Neutrophil (primary cell): ENCODE measurements around the gene CDC14A.
"Not testable (repeated sequence)": the region's sequence is repeated elsewhere in the genome, so short reads cannot be mapped to it uniquely, and the experiment has no call there.

Source experiments
- H3K27ac ChIP-seq: fragments of 200-600 bp; sonication (generic); 2 replicates; pipeline ENCODE4 v1.5.1; 2016; ENCODE audit warnings: mild to moderate bottlenecking, moderate library complexity
- H3K27me3 ChIP-seq: fragments of 200-600 bp; sonication (generic); 2 replicates; pipeline ENCODE4 v1.6.0; 2016; ENCODE audit warnings: mild to moderate bottlenecking
- H3K36me3 ChIP-seq: fragments of 200-600 bp; sonication (generic); 2 replicates; pipeline ENCODE4 v1.5.1; 2017
- H3K4me1 ChIP-seq, 2 experiments: fragments of 200-600 bp in 1 of 2; sonication (generic) in 1 of 2; 1 replicate in 1 of 2; 2 replicates in 1 of 2; pipeline versions ENCODE4 v1.5.1 to v1.6.1; 2013 to 2016; ENCODE audit warnings: low read depth in 1 of 2, low read length in 1 of 2, mild to moderate bottlenecking in 1 of 2, moderate library complexity in 1 of 2; ENCODE audit not compliant: control insufficient read depth in 1 of 2, insufficient read depth in 1 of 2
- H3K4me3 ChIP-seq, 2 experiments: fragments of 200-600 bp in 1 of 2; sonication (generic) in 1 of 2; 1 replicate in 1 of 2; 2 replicates in 1 of 2; pipeline ENCODE4 v1.5.1; 2013 to 2016; ENCODE audit warnings: low read depth in 1 of 2, low read length in 1 of 2, mild to moderate bottlenecking in 1 of 2, moderate library complexity in 1 of 2
- H3K9me3 ChIP-seq: fragments of 200-600 bp; sonication (generic); 2 replicates; pipeline ENCODE4 v1.5.1; 2016
- CTCF ChIP-seq: fragments of 200-600 bp; sonication (generic); IDR thresholded peaks from 2 replicates; pipeline ENCODE4 v1.5.1; 2016; ENCODE audit warnings: antibody characterized with exemption

Gene CDC14A

GRCh38 chr1:100364697-100365096, 12.4 kb downstream of the CDC14A start:
- Histone ChIP-seq H3K36me3 (peaks cover 13% of the 10 kb centered on the region), H3K4me1 (peaks cover 19 to 22% of the 10 kb centered on the region in 2 experiments), H3K4me3 (no peak overlapping the region), H3K9me3 (no peaks in the 10 kb centered on the region), H3K27me3 (no peaks in the 10 kb centered on the region), H3K27ac (peak overlapping the region; percentile 19)
- TF ChIP-seq CTCF = no peak

GRCh38 chr1:100366209-100366525, 13.9 kb downstream of the CDC14A start:
- Histone ChIP-seq H3K9me3 (no peaks in the 10 kb centered on the region), H3K4me1 (peaks cover 5 to 8% of the 10 kb centered on the region in 2 experiments), H3K4me3 (no peak overlapping the region), H3K27me3 (no peaks in the 10 kb centered on the region), H3K36me3 (peaks cover 13% of the 10 kb centered on the region), H3K27ac (no peak overlapping the region)
- TF ChIP-seq CTCF = no peak

- not testable (repeated sequence) for H3K27me3 ChIP-seq, H3K36me3 ChIP-seq, H3K4me3 ChIP-seq
Observed at GRCh38 chr1:100369339-100369738, 17.0 kb downstream of the CDC14A start.

GRCh38 chr1:100373953-100374352, 21.6 kb downstream of the CDC14A start:
- not testable (repeated sequence) for H3K9me3 ChIP-seq, H3K27me3 ChIP-seq, H3K36me3 ChIP-seq, H3K27ac ChIP-seq, H3K4me3 ChIP-seq, H3K4me1 ChIP-seq

More at GRCh38 chr1:100369339-100369738, 17.0 kb downstream of the CDC14A start:
- not testable (repeated sequence) for H3K27ac ChIP-seq, H3K9me3 ChIP-seq, H3K4me1 ChIP-seq

- H3K4me1 ChIP-seq, H3K4me3 ChIP-seq, H3K9me3 ChIP-seq, H3K27me3 ChIP-seq, H3K27ac ChIP-seq: not testable (repeated sequence)
- H3K36me3 ChIP-seq = peaks cover 11% of the 10 kb centered on the region
Observed at GRCh38 chr1:100376890-100377289, 24.6 kb downstream of the CDC14A start.

- Histone ChIP-seq H3K36me3 (peaks cover 11% of the 10 kb centered on the region), H3K27me3 (no peaks in the 10 kb centered on the region), H3K9me3 (no peaks in the 10 kb centered on the region), H3K4me1 (no peaks in the 10 kb centered on the region), H3K27ac (no peak overlapping the region), H3K4me3 (no peak overlapping the region)
- no peak for TF ChIP-seq CTCF
Observed at GRCh38 chr1:100377590-100378361, 25.5 kb downstream of the CDC14A start.

GRCh38 chr1:100378956-100379355, 26.6 kb downstream of the CDC14A start:
- no peak for TF ChIP-seq CTCF
- H3K4me3 ChIP-seq = no peak overlapping the region
- H3K27ac ChIP-seq = no peak overlapping the region
- H3K4me1 ChIP-seq = no peaks in the 10 kb centered on the region
- peaks cover 11% of the 10 kb centered on the region for H3K36me3 ChIP-seq
- H3K9me3 ChIP-seq = no peaks in the 10 kb centered on the region
- no peaks in the 10 kb centered on the region for H3K27me3 ChIP-seq
